Fibroblast of skin of right quadriceps (primary cell): ENCODE results near the gene RAX.

Experiments used
- DNase-seq: peaks from one replicate; pipeline ENCODE4 v3.0.0-alpha.2; 2013

The RAX gene

DNA sequence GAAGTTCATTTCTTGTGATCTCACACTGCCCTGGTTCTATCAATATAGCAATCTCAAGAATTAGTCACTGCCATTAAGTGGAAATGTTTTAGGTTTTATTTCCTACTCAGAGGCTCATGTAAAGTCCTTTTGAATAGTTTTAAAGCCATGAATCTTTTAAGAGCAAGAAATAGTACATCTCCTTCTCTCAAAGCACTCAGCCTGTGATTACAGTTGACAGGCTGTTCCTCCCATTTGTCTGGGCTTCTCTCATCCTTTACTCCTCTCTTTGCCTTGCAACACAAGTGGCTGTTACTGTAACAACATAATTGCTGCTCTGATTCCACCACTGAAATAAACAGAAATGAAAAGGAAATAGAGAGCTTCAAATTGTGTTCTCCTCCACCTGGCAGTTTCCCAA, 34.9 kb downstream of the RAX start:
- DNase-seq, result peak; percentile 35

- DNase-seq, result peak; percentile 73
Measured at GRCh38 chr18:59233017-59233410, 40.2 kb downstream of the RAX start.

DNA sequence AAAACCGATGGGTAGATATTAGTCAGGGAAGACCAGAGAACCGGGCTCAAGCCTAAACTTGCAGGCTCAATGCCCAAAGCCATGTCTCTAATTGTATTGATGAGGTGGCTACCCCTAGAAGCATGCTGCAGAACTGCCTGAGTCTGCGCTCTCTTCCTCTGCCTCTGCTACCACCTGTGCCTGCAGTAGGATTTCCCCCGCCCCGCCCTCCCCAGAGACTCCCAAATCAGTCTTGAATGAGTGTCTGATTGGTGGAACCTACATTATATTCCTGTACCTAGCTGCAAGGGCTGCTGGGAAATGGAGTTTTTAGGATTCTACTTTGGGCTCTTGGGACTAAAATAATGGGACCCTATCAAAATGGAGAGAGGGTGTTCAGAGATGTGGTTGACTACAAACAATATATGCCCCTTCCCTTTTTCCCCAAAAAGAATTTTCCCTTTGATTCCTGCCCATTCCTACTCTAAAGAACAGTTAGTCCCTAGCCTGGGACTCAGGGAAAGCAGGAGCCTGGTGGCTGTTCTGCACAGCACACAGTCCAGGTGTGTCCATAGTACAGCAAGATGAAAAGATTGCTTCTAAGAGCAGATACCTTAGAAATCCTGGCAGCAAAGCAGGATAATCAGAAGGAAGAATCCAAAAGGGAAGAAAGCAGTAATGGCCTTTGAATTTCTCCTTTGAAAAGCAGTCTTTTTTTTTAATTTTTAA, 40.8 kb downstream of the RAX start:
- DNase-seq, result no peak

GRCh38 chr18:59231877-59232276, 41.4 kb downstream of the RAX start:
- no peak for DNase-seq

DNA sequence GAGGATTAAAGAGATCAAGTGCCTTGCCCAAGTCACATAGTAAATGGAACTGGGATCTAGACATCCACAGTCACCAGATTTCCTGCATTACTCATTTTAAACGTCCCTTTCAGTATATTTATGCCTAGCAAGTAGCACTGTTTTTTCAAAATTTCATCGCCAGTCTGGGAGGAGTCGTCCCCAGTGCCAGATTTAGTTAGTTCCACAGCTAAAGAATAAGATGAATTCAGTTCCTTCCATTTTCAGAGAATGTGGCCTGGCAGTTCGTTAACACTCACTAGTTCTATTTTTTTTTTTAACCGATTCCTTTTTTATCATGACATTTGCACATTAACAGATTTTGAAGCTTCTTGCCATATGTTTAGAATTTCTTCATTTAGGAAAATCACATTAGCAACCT, 42.1 kb downstream of the RAX start:
- DNase-seq, result no peak

GRCh38 chr18:59229701-59230443, 43.4 kb downstream of the RAX start:
- peak; percentile 71 for DNase-seq

GRCh38 chr18:59229191-59229590, 44.1 kb downstream of the RAX start:
- peak; percentile 54 for DNase-seq

DNA sequence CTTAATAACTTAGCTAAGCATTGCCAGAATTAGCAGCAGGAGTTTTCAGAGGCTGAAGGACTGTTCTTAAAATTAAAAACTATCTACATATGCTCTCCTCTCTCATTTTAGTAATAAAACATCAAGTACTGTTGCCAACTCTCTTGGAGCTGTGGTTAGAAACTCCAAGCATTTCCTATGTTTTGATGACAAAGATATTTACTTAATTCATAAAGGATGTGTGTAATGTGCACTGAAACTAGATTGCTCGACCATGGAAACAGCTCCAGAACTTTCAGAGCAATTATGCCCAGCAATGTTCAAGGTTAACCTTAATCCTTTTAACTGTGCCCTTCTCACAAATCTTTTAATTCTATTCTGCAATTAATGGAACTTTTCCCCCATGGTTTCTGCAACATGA, 44.9 kb downstream of the RAX start:
- DNase-seq, result peak; percentile 83

GRCh38 chr18:59222341-59222740, 50.9 kb downstream of the RAX start:
- DNase-seq, result no peak

DNA sequence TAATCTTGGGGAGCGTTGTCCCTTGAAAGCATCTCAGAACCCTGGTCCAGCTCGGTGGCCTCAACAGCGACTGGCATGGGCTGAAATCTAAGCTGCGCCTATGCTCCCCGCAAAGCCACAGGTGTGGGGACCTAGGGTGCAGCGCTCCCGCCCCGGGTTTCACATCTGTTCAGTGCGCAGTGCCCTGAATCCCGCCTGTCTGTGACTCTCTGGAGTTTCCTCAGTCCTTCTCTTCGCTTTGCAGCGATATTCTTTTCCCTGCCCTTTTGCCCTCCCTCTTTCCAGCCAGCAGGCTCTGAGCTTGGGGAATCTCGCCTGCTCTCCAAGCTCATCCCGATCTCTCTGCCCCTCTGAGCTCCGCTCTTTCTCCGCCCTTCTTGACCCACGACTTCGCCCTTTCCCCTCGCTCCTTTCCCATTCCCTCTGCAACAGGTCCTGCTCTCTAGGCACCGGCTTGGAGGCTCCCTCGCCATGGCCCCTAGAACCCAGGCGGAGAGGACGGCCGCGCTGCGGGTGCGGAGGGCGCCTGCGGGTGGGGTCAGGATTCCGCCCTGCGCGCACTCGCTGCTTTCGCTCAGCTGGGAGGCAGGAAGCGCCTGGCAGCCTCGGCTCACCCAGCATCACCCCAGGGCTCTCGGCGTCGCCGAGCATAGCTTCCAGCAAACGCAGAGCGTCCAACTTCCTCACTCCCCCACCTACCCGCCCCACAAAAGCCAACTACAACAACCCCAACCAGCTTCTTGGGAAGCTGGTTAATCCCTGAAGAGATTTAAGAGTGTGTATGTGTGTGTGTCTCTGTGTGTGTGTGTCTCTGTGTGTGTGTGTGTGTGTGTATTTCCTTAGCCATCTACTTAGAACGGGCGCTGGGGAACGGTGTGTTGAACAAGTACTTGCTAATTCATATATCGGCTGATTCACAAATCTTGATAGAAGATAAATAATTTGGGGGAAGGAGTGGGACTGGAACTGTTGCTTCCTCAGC, 52.2 kb downstream of the RAX start:
- DNase-seq, result no peak

GRCh38 chr18:59220164-59220783, 53.0 kb downstream of the RAX start:
- DNase-seq, result no peak

- no peak for DNase-seq
Measured at GRCh38 chr18:59219672-59220163, 53.5 kb downstream of the RAX start, which contains the start of gene GRP. Gene GRP, plus strand, starts transcription at chr18:59220158. Its CDS starts 108 bp downstream, at chr18:59220266.

DNA sequence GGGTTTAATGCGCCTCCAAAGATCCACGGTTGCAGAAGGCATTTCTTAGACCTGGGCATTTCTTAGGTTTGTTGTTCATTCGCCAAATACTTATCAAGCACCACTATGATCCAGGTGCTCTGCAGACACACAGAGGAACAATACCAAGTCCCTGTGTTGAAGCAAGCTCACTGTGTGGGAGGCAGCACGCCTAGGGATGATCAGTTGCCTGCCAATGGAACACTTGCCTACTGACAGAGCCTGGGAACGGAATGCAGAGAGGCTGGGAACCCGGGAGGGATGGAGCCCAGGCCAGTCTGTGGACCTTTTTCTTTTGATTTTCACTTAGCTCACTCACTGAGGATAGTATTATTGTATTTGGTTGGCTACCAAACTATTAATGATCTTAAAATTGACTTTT, 55.2 kb downstream of the RAX start:
- DNase-seq, result no peak
